GM13977 (cell line): ENCODE data around the gene DNAJB4.
"Not testable (repeated sequence)": the region's sequence is repeated elsewhere in the genome, so short reads cannot be mapped to it uniquely, and the experiment has no call there.

Source experiments
- DNase-seq: peaks from one replicate; pipeline ENCODE4 v3.0.0; 2012; ENCODE audit warnings: low spot score
- in situ Hi-C: fragments of 300-500 bp; cut with MboI; formaldehyde crosslinking; loops from one replicate; pipeline ENCODE4 v1.12.0; 2022; ENCODE audit warnings: low sequenced_read_pairs, low pct_unique_long_range_greater_than_20kb, mixed read lengths, inconsistent platforms; ENCODE audit not compliant: unreplicated experiment
- TF ChIP-seq, protein P1 (sequence below): IDR thresholded peaks from 2 replicates; pipeline ENCODE4 v1.5.1; 2012; ENCODE audit warnings: mild to moderate bottlenecking, control low read depth; ENCODE audit not compliant: insufficient read depth; ENCODE audit errors: extremely low read depth, missing control alignments

The DNAJB4 gene

GRCh38 chr1:78009836-78010235, 5.1 kb downstream of the DNAJB4 start:
- in situ Hi-C loops, result no loop called here
- TF ChIP-seq, protein P1, sequence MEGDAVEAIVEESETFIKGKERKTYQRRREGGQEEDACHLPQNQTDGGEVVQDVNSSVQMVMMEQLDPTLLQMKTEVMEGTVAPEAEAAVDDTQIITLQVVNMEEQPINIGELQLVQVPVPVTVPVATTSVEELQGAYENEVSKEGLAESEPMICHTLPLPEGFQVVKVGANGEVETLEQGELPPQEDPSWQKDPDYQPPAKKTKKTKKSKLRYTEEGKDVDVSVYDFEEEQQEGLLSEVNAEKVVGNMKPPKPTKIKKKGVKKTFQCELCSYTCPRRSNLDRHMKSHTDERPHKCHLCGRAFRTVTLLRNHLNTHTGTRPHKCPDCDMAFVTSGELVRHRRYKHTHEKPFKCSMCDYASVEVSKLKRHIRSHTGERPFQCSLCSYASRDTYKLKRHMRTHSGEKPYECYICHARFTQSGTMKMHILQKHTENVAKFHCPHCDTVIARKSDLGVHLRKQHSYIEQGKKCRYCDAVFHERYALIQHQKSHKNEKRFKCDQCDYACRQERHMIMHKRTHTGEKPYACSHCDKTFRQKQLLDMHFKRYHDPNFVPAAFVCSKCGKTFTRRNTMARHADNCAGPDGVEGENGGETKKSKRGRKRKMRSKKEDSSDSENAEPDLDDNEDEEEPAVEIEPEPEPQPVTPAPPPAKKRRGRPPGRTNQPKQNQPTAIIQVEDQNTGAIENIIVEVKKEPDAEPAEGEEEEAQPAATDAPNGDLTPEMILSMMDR, result no peak
- no peak for DNase-seq

DNA sequence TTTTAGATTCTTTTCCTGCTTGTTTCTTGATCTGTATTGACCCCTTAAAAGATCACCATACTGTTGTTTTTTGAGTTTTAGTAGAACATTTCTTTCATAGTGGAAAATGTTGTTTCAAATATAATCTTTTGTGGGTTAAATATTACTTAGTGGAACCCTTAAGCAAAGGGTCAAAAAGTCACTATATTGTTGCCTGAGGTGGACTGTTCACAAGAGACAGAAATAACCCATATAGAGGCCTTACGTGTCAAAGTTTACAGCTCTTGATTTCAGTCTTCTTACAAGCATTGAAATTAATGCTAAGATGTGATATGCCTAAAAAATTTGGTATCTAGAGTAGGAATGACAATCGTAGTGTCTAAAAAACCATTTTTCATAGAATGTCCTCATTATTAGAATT, 6.3 kb downstream of the DNAJB4 start:
- in situ Hi-C loops, result no loop called here
- DNase-seq, result no peak
- TF ChIP-seq, protein P1, result no peak

GRCh38 chr1:78015148-78015547, 10.4 kb downstream of the DNAJB4 start:
- TF ChIP-seq, protein P1, result no peak
- in situ Hi-C loops, result no loop called here
- no peak for DNase-seq

DNA sequence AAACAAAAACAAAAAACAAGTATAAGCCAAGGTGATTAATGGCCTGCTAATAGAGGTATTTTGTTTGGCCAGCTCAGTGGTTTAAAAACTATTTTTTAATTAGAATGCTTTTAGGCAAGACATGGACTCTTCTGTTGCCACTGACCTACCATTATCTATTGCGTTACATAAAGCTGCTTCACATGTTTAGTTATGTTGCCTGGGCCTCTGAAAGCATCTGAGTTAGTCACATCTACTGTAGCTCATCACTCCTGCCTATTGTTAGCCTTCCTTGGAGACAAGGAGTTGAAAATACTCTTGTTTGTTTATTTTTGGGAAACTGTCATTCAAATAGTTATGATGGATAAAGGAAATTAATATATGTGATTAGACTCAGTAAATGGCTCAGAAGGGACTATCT, 14.3 kb downstream of the DNAJB4 start:
- in situ Hi-C loops, result no loop called here
- TF ChIP-seq, protein P1, result no peak
- DNase-seq, result no peak

DNA sequence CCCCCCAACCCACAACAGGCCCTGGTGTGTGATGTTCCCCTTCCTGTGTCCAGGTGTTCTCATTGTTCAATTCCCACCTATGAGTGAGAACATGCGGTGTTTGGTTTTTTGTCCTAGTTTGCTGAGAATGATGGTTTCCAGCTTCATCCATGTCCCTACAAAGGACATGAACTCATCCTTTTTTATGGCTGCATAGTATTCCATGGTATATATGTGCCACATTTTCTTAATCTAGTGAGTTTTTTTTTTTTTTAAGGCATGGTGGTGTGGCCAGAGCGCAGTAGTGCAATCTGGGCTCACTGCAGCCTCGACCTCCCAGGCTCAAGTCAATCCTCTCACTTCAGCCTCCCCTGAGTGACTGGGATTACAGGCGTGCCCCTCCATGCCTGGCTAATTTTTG, 16.4 kb downstream of the DNAJB4 start:
- DNase-seq, in situ Hi-C loops: not testable (repeated sequence)

DNA sequence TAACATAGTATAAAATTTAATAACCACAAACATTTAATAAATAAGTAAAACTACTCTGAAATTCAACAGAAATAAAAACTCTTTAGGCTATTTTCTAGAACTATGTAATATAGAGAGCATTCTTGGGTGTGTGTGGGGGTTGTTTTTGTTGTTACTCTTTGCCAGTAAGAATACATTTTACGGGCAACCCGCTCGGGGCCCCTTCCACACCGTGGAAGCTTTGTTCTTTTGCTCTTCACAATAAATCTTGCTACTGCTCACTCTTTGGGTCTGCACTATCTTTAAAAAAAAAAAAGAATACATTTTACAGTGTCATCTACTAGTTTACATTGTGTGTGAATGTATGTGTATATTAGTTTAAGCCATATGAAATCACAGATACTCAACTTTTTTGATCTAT, 25.1 kb downstream of the DNAJB4 start:
- in situ Hi-C loops, result no loop called here
- TF ChIP-seq, protein P1, result no peak
- DNase-seq, result no peak

GRCh38 chr1:78032996-78033796, 28.5 kb downstream of the DNAJB4 start:
- no peak for DNase-seq
- in situ Hi-C loops, result no loop called here
- TF ChIP-seq, protein P1, result no peak
